Measurements from ENCODE around the gene KCNH4.
"Not testable (repeated sequence)": the region's sequence is repeated elsewhere in the genome, so short reads cannot be mapped to it uniquely, and the experiment has no call there.

The KCNH4 gene

DNA sequence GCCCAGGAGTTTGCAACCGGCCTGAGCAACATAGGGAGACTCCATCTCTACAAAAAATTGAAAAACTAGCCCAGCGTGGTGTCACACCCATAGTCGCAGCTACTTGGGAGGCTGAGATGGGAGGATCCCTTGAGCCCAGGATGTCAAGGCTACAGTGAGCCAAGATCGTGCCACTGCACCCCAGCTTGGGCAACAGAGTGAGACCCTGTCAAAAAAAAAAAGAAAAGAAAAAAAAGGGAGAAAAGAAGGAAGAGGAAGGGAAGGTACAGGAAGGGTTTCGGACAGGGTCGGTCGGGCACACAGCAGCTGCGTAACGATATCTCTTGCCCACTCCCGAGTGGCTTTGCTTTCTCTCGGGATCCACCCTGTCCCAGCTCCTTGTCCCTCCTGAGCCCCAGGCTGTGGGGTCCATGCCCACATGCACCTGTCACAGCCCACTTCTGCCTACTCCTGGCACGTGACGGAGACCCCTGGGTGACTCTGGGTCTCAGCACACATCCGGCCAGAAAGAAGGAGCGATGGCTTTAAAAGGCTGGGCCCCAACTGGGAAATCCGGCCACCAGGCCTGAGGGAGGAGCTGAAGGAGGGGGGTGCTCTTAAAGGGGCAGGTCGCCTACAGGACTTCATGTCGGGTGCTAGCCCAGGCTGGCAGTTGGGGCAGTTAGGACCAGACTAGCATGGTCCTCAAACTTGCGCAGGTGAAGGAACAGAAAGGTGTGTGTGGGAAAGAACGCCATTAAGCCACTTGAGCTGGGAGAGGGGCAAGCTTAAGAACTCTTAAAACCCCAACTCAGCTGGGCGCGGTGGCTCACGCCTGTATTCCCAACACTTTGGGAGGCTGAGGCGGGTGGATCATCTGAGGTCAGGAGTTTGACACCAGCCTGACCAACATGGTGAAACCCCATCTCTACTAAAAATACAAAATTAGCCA lies 13.3 kb upstream of the KCNH4 start, which contains the start of gene GHDC:
Gene GHDC (minus strand): TSS at position 526 of the 931 bp plus-strand sequence. CDS start 913 bp downstream, outside the sequence.
- DNase-seq: peak; percentile 86

GRCh38 chr17:42193216-42193968 lies 12.4 kb upstream of the KCNH4 start:
- no peak for DNase-seq

DNA sequence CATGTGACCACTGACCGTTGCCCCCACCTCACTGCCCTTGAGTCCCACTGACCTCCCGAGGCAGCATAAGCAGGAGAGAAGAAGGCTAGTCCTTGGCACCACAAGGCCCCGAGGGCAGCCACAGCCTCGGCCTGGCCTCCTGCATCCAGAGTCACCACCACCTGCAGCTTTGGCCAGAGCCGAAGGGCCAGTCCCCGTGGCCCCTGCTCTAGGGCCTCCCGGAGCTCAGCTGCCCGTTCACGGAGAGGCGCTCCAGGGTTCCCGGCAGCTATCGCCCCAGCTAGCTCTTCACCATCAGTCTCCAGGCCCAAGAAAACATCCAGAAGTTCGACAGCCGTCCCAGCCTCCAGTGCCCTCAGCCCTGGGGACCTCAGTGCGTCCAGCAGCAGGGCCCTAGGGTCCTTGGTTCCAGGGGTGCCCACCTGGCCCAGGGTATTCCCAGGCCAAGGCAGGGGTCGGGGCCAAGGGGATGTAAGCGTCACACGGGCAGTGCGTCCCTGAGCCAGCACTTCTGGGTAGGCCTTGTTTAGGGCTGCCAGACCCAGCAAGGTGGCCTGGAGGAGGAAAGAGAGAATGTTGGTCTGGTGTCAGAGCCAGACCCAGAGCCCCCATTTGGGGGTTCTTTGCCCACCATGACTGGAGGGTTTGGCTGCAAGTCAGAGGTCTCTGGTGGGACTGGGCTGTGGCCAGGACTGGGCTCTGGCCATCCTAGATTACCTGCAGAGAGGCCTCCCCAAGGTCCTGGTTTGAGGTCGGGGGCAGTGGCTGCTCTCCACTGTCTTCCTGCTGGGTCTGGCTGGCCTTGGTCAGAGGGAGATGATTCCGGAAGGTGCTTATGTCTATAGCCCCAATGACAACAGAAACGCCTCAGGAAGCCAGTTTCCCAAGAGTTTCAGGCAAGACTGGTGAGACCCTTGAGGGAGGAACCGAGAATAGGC lies 11.5 kb upstream of the KCNH4 start:
- no peak for DNase-seq

GRCh38 chr17:42191275-42191608 lies 10.3 kb upstream of the KCNH4 start:
- DNase-seq: no peak

DNA sequence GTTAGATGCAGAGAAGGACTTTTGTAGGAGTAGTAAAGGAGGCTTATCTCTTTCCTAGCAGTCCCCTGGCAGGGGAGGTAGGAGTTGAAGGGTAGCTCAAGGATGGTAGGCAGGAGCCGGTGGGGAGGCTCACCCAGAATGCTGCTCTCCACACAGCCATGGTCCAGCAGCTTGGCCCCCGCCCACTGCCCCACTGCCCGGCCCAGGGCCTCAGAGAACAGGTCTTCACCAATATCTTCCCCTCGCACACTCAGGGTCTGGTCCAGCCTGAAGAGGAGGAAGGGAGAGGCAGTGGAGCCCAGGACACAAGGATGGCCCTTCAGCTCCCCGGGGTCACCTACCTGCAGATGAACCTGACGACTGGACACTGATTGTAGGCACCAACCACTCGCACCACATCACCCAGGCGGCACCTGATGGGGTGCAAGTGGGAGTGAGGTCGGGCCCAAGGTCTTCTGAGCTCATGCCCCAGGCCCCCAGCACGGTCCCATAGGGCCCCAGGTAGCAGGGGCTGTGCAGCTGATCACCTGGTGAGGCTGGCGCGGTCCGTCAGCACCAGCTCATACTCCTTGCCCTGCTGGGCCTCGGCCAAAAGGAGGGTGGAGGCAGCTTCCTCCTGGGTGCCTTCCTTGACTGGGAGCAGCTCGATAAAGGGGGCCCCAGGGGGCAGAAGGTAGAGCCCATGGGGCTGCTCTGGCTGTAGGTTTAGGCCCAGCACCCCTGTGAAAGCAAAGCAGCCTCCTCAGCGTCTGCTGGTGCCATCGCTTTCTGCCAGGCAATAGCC lies 9.7 kb upstream of the KCNH4 start:
- no peak for DNase-seq

DNA sequence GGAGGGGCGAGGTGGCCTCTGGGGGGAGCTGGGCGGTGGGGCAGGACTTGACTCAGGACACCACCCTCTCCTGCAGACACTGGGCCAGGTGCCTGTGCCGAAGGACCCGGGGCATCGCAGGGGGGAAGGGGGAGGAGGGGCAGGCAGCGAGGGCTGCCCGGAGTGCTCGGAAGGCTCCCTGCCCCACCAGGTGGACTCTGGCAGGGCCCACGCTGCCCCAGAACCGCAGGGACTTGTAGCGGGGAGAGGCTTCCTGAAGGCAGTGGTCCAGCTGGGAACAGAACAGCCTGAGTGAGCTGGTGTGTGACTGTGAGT lies 8.7 kb upstream of the KCNH4 start:
- DNase-seq: no peak

GRCh38 chr17:42188749-42189650 lies 8.1 kb upstream of the KCNH4 start:
- DNase-seq: no peak

GRCh38 chr17:42187833-42188232 lies 6.9 kb upstream of the KCNH4 start:
- no peak for DNase-seq

GRCh38 chr17:42186191-42186590 lies 5.2 kb upstream of the KCNH4 start:
- DNase-seq: not testable (repeated sequence)

DNA sequence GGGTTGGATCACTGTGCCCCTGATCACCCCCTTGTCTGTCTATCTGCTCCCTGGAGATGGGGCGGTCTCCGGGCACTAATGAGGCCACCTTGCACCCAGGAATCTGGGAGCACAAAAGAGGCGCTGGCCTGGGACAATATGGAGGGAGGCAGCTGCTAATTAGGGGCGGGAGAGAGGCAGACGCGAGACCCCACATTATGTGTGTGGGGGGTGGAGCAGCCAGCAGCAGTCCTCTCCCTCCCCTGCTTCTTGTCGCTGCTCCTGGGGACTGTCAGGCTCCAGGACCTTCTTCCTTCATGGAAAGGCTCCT lies 4.6 kb upstream of the KCNH4 start:
- DNase-seq: no peak

DNA sequence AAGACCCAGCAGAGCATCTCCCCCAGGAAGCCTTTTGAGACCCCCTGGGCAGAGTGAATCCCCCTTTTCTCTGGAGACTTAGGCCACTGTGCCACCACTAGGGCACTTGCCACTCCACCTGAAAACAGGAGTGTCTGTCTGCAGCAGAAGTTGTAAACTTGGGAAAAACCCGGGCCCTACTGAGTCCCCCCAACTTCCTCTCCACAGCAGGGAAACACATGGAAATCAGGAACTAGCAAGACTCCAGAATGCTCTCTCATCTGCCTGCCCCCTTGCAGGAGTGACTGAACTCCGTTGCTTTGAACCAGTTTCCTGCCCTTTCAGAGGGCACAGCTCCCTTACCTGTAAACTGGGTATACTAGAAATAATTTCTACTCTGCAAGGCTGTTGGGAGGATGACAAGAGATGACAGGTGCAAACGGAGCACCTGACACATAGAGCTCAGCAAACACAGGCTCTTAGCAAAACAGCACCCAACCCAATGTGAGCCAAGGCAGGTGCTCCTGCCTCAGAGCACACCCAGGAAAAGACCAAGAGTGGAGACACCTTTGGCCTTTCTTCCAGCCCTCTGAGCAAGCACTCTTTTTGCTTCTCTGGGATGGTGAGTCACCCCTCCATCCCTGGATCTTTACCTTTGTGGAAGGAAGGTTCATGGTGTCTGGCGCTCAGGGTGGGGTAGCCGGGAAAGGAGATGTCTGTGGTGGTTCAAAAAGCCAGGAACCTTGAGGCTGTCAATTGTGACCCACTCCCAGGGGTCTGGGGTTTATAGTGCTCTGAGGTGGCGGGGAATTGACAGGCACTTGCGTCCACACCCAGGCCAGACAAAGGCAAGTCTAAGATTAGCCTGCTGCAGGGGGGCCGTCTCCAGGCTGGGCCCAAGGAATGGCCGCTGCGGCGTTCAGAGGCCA lies 4.0 kb upstream of the KCNH4 start, which contains the start of gene HCRT:
Gene HCRT (minus strand): TSS at position 740 of the 908 bp plus-strand sequence. CDS start 87 bp downstream, at position 653.
- no peak for DNase-seq

DNA sequence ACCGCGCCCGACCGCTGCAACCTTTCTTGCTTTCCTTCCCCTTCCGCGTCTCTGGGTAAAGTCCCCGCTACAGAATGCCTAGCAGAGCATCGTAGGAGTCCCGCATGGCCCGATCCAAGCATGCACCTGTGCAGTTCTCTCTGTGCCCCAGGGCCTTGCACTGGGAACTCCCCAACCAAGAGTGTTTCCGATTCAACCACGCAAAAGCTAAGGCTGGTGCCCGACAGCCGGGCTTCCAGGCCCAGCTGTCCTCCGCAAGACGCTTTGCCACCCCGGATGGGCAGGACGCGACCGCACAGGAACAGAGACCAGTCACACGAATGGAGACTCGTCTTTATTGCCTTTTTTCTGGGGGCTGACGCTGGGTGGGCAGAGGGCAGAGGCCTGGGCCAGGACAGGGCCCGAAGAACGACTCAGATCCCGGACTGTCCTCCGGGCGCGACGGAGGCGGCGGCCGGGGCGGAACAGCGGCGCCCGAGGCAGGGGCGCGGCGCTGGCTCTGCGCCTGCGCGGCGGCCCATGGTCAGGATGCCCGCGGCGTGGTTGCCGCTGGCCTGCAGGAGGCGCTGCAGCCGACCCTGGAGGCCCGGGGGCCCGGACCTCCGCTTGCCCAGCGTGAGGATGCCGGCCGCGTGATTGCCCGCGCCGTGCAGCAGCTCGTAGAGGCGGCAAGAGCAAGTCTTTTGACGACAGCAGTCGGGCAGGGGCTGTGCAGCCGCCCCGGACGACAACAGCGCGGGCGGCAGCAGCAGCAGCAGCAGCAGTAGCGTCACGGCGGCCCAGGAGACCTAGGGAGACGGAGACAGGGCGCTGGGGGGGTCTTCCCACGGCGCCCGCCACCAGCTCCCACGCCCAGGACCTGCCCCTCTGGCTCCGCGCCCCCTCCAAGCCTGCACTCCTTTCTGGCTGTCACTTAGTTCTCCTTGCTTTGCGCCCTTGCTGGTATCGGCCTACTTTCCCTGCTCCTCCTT lies 3.1 kb upstream of the KCNH4 start:
- peak; percentile 61 for DNase-seq

- no peak for DNase-seq
Observed at GRCh38 chr17:42182927-42183734, 2.2 kb upstream of the KCNH4 start.

DNA sequence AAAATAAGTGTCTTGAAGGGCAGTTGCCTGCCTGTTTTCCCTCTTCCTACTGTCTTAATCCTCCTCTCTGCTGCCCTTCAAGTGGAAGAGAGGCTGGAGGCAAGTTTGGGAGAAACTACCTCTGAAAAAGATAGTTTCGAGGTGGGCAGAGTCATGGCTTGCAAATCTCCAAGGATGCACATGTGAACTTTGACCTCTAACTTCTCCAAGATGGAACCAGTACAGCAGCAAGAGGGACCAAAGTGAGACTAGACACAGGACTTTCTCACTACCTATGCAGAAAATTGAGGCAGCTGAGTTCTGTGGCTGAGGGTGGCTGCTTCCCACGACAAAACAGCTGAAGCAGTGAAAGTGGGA lies 887 bp upstream of the KCNH4 start:
- DNase-seq: no peak

DNA sequence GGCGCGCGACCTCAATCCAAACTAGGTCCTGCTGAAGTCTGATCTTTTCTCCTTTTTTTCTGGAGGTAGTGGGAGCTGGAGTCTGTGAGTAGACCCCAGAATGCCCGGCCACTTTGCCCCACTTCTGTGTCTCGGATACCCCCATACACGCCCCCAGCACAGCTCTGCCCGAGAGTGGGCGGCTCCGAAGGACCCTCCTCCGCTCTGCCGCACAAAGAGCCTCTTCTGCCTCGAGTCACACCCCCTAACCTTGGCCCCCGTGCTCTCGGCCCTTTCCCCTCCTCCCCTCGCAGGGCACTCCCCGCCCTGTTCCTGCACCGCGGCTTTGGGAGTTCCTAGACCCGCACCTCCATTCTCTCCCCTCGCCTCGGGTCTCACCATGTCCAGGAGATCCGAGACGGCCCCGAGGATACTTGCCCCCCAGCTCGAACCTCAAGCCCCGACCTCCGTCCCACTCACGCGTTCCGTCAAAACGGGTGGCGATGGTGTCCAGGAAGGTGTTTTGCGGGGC lies 476 bp downstream of the KCNH4 start:
- DNase-seq: no peak

DNA sequence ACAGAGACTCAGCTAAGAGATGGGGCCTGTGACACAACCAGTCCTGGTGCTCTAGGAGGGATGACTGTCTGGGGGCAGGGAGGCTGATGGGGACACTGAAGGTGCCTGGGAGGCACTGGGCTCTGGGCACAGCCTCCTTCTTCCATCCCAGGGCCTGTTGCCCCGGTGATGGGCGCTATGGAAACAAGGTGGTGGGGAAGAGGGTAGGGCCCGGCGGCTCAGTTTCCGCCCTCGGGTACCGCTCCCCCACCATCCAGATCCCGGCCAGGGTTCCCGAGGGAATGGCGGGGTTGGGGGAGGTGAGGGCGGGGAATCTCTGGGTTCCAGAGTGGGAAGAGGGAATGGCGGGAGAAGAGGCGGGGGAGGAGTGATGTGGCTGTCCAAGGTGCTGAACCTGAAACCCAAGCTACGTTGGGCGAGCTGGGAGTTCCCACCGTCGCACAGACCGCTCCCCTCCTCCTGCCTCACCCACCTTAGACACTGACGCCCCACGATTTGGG lies 981 bp downstream of the KCNH4 start:
- peak; percentile 46 for DNase-seq

- no peak for DNase-seq
Observed at GRCh38 chr17:42179335-42179734, 1.6 kb downstream of the KCNH4 start.

DNA sequence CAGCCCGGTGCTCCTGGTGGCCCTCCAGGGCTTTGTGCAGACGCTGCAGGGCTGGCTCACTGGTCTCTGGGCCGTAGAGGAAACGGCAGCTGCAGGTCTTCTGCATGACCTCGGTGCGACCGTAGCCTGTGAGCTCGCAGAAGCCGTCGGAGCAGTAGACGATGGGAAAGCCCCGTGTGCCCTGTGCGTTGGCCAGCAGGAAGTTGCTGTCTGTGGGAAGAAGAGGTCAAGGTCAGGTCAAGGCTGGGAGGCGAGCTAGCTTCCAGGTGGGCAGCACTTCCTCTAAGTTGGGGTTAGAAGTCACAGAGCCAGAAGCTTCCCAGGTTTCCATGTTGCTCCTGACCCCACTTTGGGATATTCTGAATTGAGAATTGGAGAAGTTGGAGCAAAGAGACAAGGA lies 2.1 kb downstream of the KCNH4 start:
- no peak for DNase-seq
